ENCODE results near the gene UBE2H. TPM values are rescaled to one million over a fixed set of nuclear protein-coding genes. Genes with fewer than 3 reads are reported as not detected.

Gene UBE2H
- total RNA-seq, result 16.4 and 23.9 TPM in 2 replicates

DNA sequence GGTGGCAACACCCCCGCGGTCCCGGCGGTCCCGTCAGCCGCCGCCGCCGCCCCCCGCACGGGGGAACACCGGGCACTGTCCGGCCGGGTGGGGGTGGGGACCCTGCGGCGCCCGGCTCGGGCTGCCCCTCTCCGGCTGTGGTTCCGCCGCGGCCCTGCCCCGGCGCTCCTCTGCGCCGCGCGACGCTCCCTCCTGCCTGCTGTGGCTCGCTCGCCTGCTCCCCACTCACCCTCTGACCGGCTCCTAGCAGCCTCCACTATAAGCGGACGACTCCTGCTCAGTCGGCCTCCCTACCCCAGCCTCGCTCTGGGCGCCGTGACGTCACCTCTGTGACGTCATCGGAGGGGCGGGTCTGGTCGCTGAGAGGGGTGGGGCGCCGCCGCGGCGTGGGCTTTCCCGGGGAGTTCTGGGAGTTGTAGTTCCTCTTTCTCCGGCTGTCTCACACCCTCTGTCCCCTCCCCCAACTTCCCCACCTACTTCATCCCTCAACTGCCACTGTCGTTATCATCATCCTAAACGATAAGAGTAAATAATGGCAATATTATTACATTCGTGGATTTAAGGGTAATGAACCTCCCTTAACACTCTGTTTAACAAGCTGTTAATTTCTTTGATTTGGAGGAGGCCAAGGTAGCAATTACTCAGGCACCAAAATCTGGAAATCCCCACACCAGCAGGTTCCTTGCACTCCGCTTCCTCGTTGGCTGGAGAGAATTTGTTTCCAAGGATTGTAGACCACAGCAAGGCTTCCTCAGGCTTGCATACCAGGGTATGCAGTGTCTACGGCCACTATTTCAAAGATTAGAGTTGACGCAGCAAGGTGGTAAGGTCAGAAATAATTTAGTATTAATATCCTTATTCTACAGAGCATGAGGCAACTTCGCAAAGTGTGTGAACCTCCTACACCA lies at the start of gene UBE2H:
UBE2H (minus strand) TSS at position 308 of the 908 bp plus-strand sequence. CDS start 405 bp downstream, outside the sequence.
- no peaks in the 10 kb centered on the region for H3K9me3 Mint-ChIP-seq
- peak within 1 kb of the TSS; percentile 100 for H3K27ac Mint-ChIP-seq
- H3K27me3 Mint-ChIP-seq (ENCODE audit: low read depth), result peaks cover 8% of the 10 kb centered on the region

DNA sequence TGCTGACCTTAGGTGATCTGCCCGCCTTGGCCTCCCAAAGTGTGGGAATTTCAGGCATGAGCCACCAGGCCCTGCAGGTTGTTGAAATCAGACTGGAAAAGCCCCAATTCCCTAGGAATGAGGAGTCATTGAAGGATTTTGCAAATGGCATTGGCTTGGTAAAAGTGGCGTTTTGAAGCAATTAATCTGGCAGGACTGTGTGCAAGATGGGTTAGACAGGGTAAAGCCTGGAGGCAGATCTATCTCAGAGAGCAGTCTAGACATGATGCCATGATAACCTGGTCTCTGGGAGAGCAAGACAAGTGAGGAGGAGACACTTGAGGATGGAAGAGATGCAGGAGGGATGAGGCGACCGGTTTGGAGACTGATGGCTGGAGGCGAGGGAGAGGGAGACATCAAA lies 45.7 kb upstream of the UBE2H start:
- Mint-ChIP-seq H3K9me3 (no peaks in the 10 kb centered on the region), H3K4me1 (ENCODE audit: low read depth) (no peaks in the 10 kb centered on the region), H3K36me3 (ENCODE audit: low read depth) (no peaks in the 10 kb centered on the region)

More for the DNA sequence above, at the start of gene UBE2H:
- intact Hi-C loops (cut with micrococcal nuclease), result loop anchor here (2.0 to 5.0 kb wide), 4 partner anchors 59 to 728 kb away; partner anchors contain the start of genes AHCYL2, KLHDC10 and NRF1
- Mint-ChIP-seq H3K4me3 (ENCODE audit: low read depth) (peak within 1 kb of the TSS; percentile 99), H3K36me3 (ENCODE audit: low read depth) (no peaks in the 10 kb centered on the region), H3K4me1 (ENCODE audit: low read depth) (peaks cover 10% of the 10 kb centered on the region)
- peak; percentile 80 for DNase-seq (ENCODE audit: low spot score)

DNA sequence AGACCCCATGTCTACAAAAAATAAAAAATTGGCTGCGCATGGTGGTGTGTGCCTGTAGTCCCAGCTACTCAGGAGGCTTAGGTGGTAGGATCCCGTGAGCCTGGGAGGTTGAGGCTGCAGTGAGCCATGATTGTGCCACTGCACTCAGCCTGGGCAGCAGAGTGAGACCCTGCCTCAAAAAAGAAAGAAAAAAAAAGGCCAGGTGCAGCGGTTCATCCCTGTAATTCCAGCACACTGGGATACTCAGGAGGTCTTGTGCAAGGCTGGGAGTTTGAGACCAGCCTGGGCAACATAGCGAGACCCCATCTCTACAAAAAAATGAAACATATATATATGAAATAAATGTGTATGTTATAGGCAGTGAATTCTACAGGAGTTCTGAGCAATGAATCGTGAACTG lies 44.5 kb upstream of the UBE2H start:
- intact Hi-C loops (cut with micrococcal nuclease), result no loop called here
- H3K9me3 Mint-ChIP-seq, result no peaks in the 10 kb centered on the region

More for the DNA sequence above, 45.7 kb upstream of the UBE2H start:
- no peak overlapping the region for H3K4me3 Mint-ChIP-seq (ENCODE audit: low read depth)
- H3K27ac Mint-ChIP-seq, result no peak overlapping the region
- DNase-seq (ENCODE audit: low spot score), result no peak
- intact Hi-C loops (cut with micrococcal nuclease), result no loop called here
- H3K27me3 Mint-ChIP-seq (ENCODE audit: low read depth), result no peaks in the 10 kb centered on the region

DNA sequence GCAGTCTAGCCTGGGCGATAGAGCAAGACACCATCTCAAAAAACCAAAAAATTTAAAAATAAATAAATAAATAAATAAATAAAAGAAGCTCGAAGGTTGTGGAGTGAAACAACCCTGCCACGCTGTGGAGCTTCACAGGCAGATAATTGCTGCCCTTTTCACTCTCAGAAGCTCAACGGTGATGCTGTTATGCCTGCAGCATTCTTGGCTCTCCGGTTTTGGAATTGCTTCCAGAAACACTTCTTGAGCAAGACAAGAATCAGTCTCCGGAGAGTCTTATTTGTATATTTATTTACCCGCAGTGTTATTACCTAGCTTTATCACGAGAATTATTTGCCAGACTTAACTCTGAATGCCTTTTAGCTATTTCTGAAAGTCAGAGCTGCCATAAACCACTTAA lies 40.5 kb upstream of the UBE2H start:
- Mint-ChIP-seq H3K9me3 (no peaks in the 10 kb centered on the region), H3K4me1 (ENCODE audit: low read depth) (peaks cover 2% of the 10 kb centered on the region), H3K36me3 (ENCODE audit: low read depth) (no peaks in the 10 kb centered on the region), H3K27me3 (ENCODE audit: low read depth) (no peaks in the 10 kb centered on the region), H3K27ac (no peak overlapping the region), H3K4me3 (ENCODE audit: low read depth) (no peak overlapping the region)
- intact Hi-C loops (cut with micrococcal nuclease), result no loop called here
- no peak for DNase-seq (ENCODE audit: low spot score)

More for the DNA sequence above, 44.5 kb upstream of the UBE2H start:
- Mint-ChIP-seq H3K27me3 (ENCODE audit: low read depth) (no peaks in the 10 kb centered on the region), H3K4me3 (ENCODE audit: low read depth) (no peak overlapping the region), H3K4me1 (ENCODE audit: low read depth) (no peaks in the 10 kb centered on the region), H3K36me3 (ENCODE audit: low read depth) (no peaks in the 10 kb centered on the region), H3K27ac (no peak overlapping the region)
- DNase-seq (ENCODE audit: low spot score), result no peak

DNA sequence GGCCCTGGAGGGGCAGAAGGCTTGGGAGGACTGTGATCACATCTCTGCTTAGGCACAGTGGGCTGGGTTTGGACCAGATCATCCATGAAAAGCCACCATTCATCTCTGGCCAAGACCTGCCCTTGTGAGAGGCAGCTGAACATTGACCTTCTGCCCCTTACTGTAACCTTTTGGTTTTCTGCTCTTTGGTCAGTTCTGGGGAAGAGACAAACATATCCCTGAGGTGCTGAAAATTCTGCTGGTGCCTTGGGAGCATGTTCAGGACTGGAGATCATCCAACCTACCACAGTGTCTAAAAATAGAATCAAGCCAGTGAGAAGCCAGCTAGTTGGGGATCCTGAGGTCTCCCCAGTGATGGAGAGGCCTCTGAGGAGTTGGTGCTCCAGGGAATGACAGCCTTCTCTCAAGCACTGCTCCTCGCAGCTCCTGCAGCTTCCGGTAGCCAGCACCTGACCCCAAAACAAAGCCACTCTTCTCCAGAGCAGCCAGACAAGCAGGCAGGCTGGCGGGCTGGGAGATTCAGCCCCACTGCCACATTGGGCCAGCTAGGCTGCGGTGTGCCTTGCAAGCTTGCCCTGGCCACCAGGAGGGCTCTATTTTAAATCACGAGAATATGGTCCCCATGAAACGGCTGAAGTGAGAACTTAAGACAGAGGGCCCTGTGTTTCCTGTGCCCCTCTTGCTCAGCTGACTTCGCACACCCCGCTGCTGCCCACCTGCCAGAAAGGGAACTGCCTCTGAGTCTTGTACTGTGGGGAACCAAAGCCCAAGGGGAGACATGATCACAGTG lies 37.8 kb upstream of the UBE2H start:
- H3K4me3 Mint-ChIP-seq (ENCODE audit: low read depth), result no peak overlapping the region
- DNase-seq (ENCODE audit: low spot score), result no peak
- no peaks in the 10 kb centered on the region for H3K27me3 Mint-ChIP-seq (ENCODE audit: low read depth)
- no peaks in the 10 kb centered on the region for H3K9me3 Mint-ChIP-seq
- no peak overlapping the region for H3K27ac Mint-ChIP-seq
- intact Hi-C loops (cut with micrococcal nuclease), result no loop called here
- H3K36me3 Mint-ChIP-seq (ENCODE audit: low read depth), result no peaks in the 10 kb centered on the region
- peaks cover 2% of the 10 kb centered on the region for H3K4me1 Mint-ChIP-seq (ENCODE audit: low read depth)

DNA sequence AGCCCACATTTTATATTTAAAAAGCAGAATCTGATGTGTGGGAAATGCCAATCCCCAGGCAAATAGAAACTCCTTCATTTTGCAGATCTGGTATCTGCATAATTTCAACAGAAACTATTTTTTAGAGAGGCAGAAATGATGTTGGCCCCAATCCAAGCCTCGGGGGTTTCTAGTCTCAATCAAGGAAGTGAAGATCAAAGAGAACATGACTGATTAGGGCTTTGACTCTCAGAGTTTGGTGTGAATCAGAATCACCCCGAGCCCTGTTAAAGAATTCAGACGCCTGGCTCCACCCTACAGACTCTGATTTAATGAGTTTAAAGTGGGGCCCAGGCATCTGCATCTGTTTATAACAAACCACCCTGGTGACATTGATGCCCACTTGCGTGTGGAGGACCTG lies 36.7 kb upstream of the UBE2H start:
- DNase-seq (ENCODE audit: low spot score), result no peak

DNA sequence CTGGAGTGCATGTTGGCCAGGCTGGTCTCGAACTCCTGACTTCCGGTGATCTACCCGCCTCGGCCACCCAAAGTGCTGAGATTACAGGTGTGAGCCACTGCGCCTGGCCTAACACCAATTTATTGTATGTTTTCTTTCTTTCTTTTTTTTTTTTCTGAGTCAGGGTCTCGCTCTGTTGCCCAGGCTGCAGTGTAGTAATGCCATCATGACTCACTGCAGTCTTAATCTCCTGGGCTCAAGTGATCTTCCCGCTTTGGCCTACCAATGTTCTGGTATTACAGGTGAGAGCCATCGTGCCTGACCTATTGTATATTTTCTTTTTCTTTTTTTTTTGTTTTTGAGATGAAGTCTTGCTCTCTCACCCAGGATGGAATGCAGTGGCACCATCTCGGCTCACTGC lies 33.8 kb upstream of the UBE2H start:
- H3K9me3 Mint-ChIP-seq, result no peaks in the 10 kb centered on the region
- no peak for DNase-seq (ENCODE audit: low spot score)
- no peak overlapping the region for H3K4me3 Mint-ChIP-seq (ENCODE audit: low read depth)
- H3K4me1 Mint-ChIP-seq (ENCODE audit: low read depth), result peaks cover 2% of the 10 kb centered on the region
- H3K27ac Mint-ChIP-seq, result no peak overlapping the region
- H3K27me3 Mint-ChIP-seq (ENCODE audit: low read depth), result peaks cover 7% of the 10 kb centered on the region
- no peaks in the 10 kb centered on the region for H3K36me3 Mint-ChIP-seq (ENCODE audit: low read depth)
- intact Hi-C loops (cut with micrococcal nuclease), result no loop called here

More for the DNA sequence above, 36.7 kb upstream of the UBE2H start:
- intact Hi-C loops (cut with micrococcal nuclease), result no loop called here
- H3K36me3 Mint-ChIP-seq (ENCODE audit: low read depth), result no peaks in the 10 kb centered on the region
- H3K27ac Mint-ChIP-seq, result no peak overlapping the region
- H3K27me3 Mint-ChIP-seq (ENCODE audit: low read depth), result no peaks in the 10 kb centered on the region
- no peaks in the 10 kb centered on the region for H3K9me3 Mint-ChIP-seq
- peaks cover 2% of the 10 kb centered on the region for H3K4me1 Mint-ChIP-seq (ENCODE audit: low read depth)
- no peak overlapping the region for H3K4me3 Mint-ChIP-seq (ENCODE audit: low read depth)

DNA sequence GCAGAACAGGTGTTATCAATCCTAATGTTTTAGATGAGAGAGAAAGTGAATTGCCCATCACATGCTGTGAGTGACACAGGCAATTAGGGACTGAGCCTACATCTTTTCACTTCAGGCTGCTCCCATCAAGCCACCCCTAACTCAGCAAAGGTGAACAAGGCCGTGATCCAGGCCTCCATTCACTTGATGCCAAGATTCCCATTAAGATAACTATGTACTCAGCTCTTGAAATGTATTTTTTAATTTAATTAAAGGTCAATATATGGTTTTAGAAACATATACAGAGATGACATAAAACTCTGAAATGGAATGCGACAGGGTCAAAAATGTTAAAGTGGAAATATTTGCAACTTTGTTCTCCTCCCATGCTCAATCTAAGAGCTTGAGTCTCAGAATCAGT lies 27.9 kb upstream of the UBE2H start:
- Mint-ChIP-seq H3K36me3 (ENCODE audit: low read depth) (no peaks in the 10 kb centered on the region), H3K27me3 (ENCODE audit: low read depth) (peaks cover 7% of the 10 kb centered on the region), H3K4me1 (ENCODE audit: low read depth) (peaks cover 3% of the 10 kb centered on the region), H3K4me3 (ENCODE audit: low read depth) (no peak overlapping the region), H3K9me3 (no peaks in the 10 kb centered on the region), H3K27ac (no peak overlapping the region)
- DNase-seq (ENCODE audit: low spot score), result no peak
- intact Hi-C loops (cut with micrococcal nuclease), result no loop called here

DNA sequence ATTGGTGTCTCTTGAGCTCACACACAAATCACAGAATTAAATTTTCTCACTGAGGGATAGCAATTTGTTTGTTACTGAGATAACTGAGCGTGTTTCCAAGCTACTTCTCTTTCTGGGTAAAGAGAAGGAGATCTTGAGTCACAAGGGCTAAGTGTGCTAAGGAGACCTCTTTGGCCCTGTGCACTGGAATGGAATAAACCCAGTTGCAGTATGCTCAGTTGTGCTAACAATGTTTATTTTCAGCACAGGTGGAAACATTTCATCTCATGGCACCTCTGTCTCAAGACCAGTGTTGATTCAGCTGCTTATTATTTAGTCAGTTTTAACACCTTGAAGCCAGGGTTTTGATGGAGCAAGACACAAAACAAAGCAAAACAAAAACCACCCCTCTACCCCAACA lies 22.5 kb upstream of the UBE2H start:
- peaks cover 3% of the 10 kb centered on the region for H3K4me1 Mint-ChIP-seq (ENCODE audit: low read depth)
- H3K4me3 Mint-ChIP-seq (ENCODE audit: low read depth), result no peak overlapping the region
- no peak for DNase-seq (ENCODE audit: low spot score)
- no peak overlapping the region for H3K27ac Mint-ChIP-seq
- H3K36me3 Mint-ChIP-seq (ENCODE audit: low read depth), result no peaks in the 10 kb centered on the region
- no peaks in the 10 kb centered on the region for H3K9me3 Mint-ChIP-seq
- H3K27me3 Mint-ChIP-seq (ENCODE audit: low read depth), result no peaks in the 10 kb centered on the region
- intact Hi-C loops (cut with micrococcal nuclease), result no loop called here

DNA sequence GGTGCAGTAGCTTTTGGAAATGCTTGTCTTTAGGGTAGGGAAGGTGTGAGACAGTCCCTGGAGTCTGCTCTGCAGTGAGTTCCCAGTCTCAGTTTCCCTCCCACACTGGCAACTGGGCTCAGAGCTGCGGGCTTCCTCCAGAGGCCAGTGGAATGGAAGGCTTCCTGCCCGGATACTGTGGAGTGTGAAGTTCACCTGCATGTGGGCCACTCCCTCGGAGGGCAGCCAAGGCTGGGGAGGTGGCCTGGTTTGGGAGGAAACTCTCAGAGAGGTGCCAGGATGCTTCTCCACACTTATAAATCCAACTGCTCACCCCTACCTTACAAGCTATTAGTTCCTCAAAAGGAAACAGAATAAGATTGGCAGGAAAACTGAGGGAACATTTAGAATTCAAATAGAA lies 18.1 kb upstream of the UBE2H start:
- DNase-seq (ENCODE audit: low spot score), result no peak
- H3K27ac Mint-ChIP-seq, result no peak overlapping the region
- intact Hi-C loops (cut with micrococcal nuclease), result no loop called here
- no peaks in the 10 kb centered on the region for H3K9me3 Mint-ChIP-seq
- H3K4me1 Mint-ChIP-seq (ENCODE audit: low read depth), result no peaks in the 10 kb centered on the region
- no peaks in the 10 kb centered on the region for H3K27me3 Mint-ChIP-seq (ENCODE audit: low read depth)
- H3K36me3 Mint-ChIP-seq (ENCODE audit: low read depth), result no peaks in the 10 kb centered on the region
- H3K4me3 Mint-ChIP-seq (ENCODE audit: low read depth), result no peak overlapping the region

DNA sequence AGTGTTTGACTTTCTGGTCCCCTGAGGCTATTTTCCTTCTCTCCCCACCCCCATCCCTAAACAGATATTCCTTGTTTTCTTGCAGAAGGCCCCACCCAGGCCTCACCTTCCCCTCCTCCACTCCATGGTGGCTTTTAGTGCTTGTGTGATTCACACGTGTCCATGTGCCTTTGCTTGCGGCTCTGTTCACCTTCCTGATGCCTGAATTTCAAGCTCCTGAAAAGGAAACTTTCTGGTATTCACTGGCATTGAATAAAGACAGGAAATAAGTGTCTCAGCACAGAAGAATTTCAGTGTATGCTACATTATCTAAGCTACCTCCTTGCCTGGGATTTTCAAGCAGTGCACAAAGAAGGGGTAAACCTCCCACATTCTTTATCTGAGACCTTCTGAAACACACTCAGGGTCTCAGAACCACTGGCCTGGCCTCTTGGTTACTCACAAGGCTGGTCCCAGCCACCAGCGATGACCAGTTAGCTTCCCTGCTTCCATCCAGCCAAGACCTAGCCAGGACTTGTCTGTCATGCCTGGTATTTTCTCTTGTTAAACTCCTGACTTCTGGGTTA lies 17.2 kb upstream of the UBE2H start:
- H3K9me3 Mint-ChIP-seq, result no peaks in the 10 kb centered on the region
- H3K36me3 Mint-ChIP-seq (ENCODE audit: low read depth), result no peaks in the 10 kb centered on the region
- no peak overlapping the region for H3K27ac Mint-ChIP-seq
- no peaks in the 10 kb centered on the region for H3K27me3 Mint-ChIP-seq (ENCODE audit: low read depth)
- intact Hi-C loops (cut with micrococcal nuclease), result no loop called here
- H3K4me3 Mint-ChIP-seq (ENCODE audit: low read depth), result no peak overlapping the region
- no peak for DNase-seq (ENCODE audit: low spot score)
- no peaks in the 10 kb centered on the region for H3K4me1 Mint-ChIP-seq (ENCODE audit: low read depth)

DNA sequence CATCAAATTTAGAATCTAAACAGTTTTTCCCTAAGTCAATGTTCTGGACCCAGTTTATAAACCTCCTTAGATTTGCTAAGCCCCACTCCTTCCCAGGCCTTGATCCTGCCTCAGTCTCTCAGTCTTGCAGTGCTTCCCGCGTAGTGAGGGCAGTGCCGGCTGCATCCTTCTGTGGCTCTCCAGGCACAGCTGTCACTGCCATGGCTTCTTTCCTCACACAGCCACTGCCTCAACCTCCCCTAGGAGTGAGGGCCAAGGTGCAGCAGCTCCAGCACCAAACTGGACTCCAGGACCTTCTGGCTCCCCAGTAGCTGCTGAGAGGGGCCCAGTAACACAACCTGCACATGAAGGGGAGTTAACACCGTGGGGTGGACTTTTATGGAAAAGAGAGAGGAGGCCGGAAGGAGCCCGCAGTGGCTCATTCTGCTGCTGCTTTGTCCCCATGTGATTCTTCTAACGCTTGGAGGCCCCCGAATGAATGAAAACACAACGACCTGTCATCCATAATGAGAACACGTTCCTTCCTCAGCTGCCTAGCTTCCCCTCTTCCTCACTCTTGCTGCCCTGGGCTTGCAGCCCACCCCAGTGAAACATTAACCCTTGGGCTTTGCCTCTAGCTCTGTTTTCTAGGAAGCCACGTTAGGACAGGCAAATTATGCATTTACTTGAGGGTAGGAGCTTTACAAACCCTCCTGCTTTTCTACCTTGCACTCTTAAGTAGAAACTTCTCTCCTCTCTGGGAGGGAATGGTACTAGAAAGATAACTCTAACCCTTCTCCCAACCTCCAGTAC lies 16.0 kb upstream of the UBE2H start:
- intact Hi-C loops (cut with micrococcal nuclease), result no loop called here
- H3K36me3 Mint-ChIP-seq (ENCODE audit: low read depth), result no peaks in the 10 kb centered on the region
- no peak overlapping the region for H3K27ac Mint-ChIP-seq
- no peak for DNase-seq (ENCODE audit: low spot score)
- no peak overlapping the region for H3K4me3 Mint-ChIP-seq (ENCODE audit: low read depth)
- no peaks in the 10 kb centered on the region for H3K27me3 Mint-ChIP-seq (ENCODE audit: low read depth)
- no peaks in the 10 kb centered on the region for H3K4me1 Mint-ChIP-seq (ENCODE audit: low read depth)
- no peaks in the 10 kb centered on the region for H3K9me3 Mint-ChIP-seq
